ENCODE measurements around the gene MYH7. TPM values are rescaled to one million over a fixed set of nuclear protein-coding genes. Genes with fewer than 3 reads are reported as not detected.

MYH7 gene
- total and polyA plus RNA-seq, 3 donors from 2014 or later = 0.87 to 51.3 (median 1.3) TPM

DNA sequence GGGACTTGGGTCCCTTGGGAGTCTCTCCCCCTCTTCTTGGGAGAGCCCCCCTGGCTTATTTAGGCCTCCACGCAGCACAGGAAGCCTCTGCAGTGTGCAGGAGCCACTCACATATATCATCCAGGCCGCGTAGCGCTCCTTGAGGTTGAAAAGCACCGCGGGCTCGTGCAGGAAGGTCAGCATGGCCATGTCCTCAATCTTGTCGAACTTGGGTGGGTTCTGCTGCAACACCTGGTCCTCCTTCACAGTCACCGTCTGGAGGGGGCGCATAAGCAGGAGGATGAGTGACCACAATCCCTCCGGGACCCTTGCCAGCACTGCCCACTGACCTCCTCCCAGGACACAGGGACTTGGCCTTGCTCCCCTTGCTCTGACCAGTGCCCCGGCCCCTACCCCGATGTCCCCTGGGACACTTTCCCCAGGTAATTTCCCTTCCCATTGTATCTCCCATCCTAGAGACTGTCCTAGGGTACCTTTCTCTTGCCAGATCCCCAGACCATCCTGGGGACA is 29.9 kb downstream of the MYH7 start:
- Histone ChIP-seq H3K27ac (no peak overlapping the region), H3K9me3 (no peaks in the 10 kb centered on the region), H3K4me3 (no peak overlapping the region), H3K4me1 (no peaks in the 10 kb centered on the region), H3K27me3 (no peaks in the 10 kb centered on the region), H3K36me3 (ENCODE audit: low read depth, missing control alignments) (no peaks in the 10 kb centered on the region)
- TF ChIP-seq, protein P1, sequence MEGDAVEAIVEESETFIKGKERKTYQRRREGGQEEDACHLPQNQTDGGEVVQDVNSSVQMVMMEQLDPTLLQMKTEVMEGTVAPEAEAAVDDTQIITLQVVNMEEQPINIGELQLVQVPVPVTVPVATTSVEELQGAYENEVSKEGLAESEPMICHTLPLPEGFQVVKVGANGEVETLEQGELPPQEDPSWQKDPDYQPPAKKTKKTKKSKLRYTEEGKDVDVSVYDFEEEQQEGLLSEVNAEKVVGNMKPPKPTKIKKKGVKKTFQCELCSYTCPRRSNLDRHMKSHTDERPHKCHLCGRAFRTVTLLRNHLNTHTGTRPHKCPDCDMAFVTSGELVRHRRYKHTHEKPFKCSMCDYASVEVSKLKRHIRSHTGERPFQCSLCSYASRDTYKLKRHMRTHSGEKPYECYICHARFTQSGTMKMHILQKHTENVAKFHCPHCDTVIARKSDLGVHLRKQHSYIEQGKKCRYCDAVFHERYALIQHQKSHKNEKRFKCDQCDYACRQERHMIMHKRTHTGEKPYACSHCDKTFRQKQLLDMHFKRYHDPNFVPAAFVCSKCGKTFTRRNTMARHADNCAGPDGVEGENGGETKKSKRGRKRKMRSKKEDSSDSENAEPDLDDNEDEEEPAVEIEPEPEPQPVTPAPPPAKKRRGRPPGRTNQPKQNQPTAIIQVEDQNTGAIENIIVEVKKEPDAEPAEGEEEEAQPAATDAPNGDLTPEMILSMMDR (IDR thresholded peaks at IDR 0.05) = no peak
- TF ChIP-seq POLR2A (IDR thresholded peaks at IDR 0.05) = no peak
- WGBS, 2 donors = 91 to 93% methylated on average over 12 to 13 of the region's 13 CpGs
- DNase-seq = no peak
- intact Hi-C loops (cut with DNase I; ENCODE audit: low total_unique reads) = no loop called here

DNA sequence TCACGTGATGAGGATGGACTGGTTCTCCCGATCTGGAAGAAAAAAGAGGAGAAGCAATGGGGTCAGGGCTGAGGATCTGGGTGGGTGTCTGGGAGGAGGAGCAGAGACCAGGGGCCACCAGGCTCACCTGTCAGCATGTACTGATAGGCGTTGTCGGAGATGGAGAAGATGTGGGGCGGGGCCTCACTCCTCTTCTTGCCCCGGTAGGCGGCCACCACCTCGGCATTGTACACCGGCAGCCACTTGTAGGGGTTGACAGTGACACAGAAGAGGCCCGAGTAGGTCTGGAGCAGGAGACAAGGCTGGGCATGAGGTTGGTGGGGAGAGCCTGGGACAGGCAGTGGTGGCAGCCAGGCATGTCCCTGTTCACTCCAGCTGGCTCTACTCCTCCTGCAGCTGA is 30.4 kb downstream of the MYH7 start:
- intact Hi-C loops (cut with DNase I; ENCODE audit: low total_unique reads) = no loop called here
- no peak for TF ChIP-seq POLR2A (IDR thresholded peaks at IDR 0.05)
- TF ChIP-seq, protein P1 (IDR thresholded peaks at IDR 0.05) = no peak
- no peaks in the 10 kb centered on the region for H3K9me3 ChIP-seq

DNA sequence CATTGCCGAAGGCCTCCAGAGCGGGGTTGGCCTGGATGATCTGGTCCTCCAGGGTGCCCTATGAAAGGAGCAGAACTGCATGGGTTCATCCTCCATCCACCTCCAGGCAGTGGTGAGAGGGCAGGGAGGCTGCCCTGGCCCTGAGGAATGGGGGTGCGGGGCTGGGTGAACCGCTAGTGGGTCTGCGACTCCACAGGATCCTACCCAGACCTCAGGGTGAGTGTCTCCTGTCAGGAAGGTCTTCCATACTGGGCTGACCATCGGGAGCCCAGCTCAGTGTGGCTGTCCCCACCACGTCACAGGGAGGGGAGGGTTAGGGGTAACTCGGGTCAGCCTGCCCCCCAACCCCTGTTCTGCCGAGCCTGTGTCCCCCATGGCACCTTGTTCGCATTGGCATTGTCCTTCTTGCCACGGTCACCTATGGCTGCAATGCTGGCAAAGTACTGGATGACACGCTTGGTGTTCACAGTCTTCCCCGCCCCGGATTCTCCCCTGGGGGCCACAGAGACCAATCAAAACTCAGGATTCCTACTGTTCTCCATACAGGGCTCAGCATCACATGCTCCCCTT is 31.0 kb downstream of the MYH7 start:
- no peak overlapping the region for H3K27ac ChIP-seq
- H3K36me3 ChIP-seq (ENCODE audit: low read depth, missing control alignments) = no peaks in the 10 kb centered on the region
- no peak overlapping the region for H3K4me3 ChIP-seq
- intact Hi-C loops (cut with DNase I; ENCODE audit: low total_unique reads) = no loop called here
- DNase-seq = no peak
- no peaks in the 10 kb centered on the region for H3K9me3 ChIP-seq
- H3K4me1 ChIP-seq = no peaks in the 10 kb centered on the region
- no peaks in the 10 kb centered on the region for H3K27me3 ChIP-seq
- WGBS, 2 donors = 90 to 91% methylated on average over 7 to 14 of the region's 14 CpGs
- TF ChIP-seq POLR2A (IDR thresholded peaks at IDR 0.05) = no peak
- TF ChIP-seq, protein P1 (IDR thresholded peaks at IDR 0.05) = no peak

More for the DNA sequence above, 30.4 kb downstream of the MYH7 start:
- no peaks in the 10 kb centered on the region for H3K4me1 ChIP-seq
- DNase-seq = no peak
- H3K27ac ChIP-seq = no peak overlapping the region
- no peak overlapping the region for H3K4me3 ChIP-seq
- 89% methylated on average over 10 of the region's 10 CpGs for WGBS, 2 donors
- no peaks in the 10 kb centered on the region for H3K36me3 ChIP-seq (ENCODE audit: low read depth, missing control alignments)
- no peaks in the 10 kb centered on the region for H3K27me3 ChIP-seq

DNA sequence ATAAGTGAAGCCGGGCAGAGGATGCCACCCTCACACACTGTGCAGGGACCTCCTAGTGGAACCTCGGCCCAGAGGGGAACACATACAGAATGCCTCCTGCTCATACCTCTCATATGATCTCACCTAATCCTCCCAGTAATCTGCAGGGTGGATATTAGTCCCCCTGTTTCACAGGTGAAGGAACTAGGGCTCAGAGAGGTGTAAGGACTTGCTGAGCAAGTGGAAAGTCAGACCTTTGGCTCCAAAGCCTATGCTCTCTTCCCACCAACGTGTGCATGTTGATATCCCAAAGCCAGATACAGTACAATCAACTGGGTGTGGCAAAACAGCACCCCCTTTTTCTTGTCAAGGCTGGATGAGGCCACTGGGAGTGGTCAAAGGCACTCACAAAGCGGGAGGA is 31.6 kb downstream of the MYH7 start:
- DNase-seq = no peak
- H3K4me3 ChIP-seq = no peak overlapping the region
- no peaks in the 10 kb centered on the region for H3K4me1 ChIP-seq
- no peak overlapping the region for H3K27ac ChIP-seq
- intact Hi-C loops (cut with DNase I; ENCODE audit: low total_unique reads) = no loop called here
- no peak for TF ChIP-seq POLR2A (IDR thresholded peaks at IDR 0.05)
- TF ChIP-seq, protein P1 (IDR thresholded peaks at IDR 0.05) = no peak
- no peaks in the 10 kb centered on the region for H3K9me3 ChIP-seq
- WGBS, 2 donors = 87% methylated on average over 4 of the region's 4 CpGs
- no peaks in the 10 kb centered on the region for H3K36me3 ChIP-seq (ENCODE audit: low read depth, missing control alignments)
- H3K27me3 ChIP-seq = no peaks in the 10 kb centered on the region

DNA sequence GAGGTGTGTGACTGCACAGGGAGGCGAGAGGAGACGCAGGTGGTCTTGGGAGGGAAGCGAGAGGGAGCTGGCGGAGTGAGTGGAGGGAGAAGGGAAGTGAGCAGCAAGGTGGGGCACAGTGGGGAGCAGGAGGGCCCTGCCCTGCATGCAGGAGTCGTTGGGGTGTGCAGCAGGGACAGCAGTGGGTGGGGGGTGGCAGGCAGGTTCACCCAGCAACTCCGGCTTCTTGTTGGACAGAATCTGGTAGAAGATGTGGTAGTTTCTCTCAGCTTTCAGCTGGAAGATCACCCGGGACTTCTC is 32.4 kb downstream of the MYH7 start:
- WGBS, 2 donors = 74 to 82% methylated on average over 7 of the region's 7 CpGs
- Histone ChIP-seq H3K9me3 (no peaks in the 10 kb centered on the region), H3K4me3 (no peak overlapping the region), H3K27ac (no peak overlapping the region), H3K36me3 (ENCODE audit: low read depth, missing control alignments) (no peaks in the 10 kb centered on the region), H3K4me1 (no peaks in the 10 kb centered on the region), H3K27me3 (no peaks in the 10 kb centered on the region)
- DNase-seq = no peak
- TF ChIP-seq POLR2A (IDR thresholded peaks at IDR 0.05) = no peak
- TF ChIP-seq, protein P1 (IDR thresholded peaks at IDR 0.05) = no peak
- intact Hi-C loops (cut with DNase I; ENCODE audit: low total_unique reads) = no loop called here
